ENCODE measurements around the gene SELENOO.

- TF ChIP-seq POLR2AphosphoS5 (IDR thresholded peaks at IDR 0.05) (no peak), CTCF (IDR thresholded peaks at IDR 0.05) (no peak), POLR2A (IDR thresholded peaks at IDR 0.05) (no peak)
Observed at GRCh38 chr22:50153756-50154140, 47.1 kb upstream of the SELENOO start.

Measured in breast epithelium (tissue), 3 donors.